H4 (cell line): ENCODE results near the gene SYTL3. TPM values are rescaled to one million over a fixed set of nuclear protein-coding genes. Genes with fewer than 3 reads are reported as not detected.
"Not testable (repeated sequence)": the region's sequence is repeated elsewhere in the genome, so short reads cannot be mapped to it uniquely, and the experiment has no call there.

Experiments used
- DNase-seq: peaks from one replicate; pipeline ENCODE4 v3.0.0-alpha.2; 2015; ENCODE audit warnings: low spot score
- total RNA-seq: library from RNA; depleted of rRNA; stranded (reverse); fragments of >200 nt; shearing (Covaris generic); gene quantifications from 2 replicates; pipeline ENCODE4 v1.2.3, GENCODE V29; 2014

Gene SYTL3
- total RNA-seq, 1 experiment from 2014 or later: 1.0 TPM

DNA sequence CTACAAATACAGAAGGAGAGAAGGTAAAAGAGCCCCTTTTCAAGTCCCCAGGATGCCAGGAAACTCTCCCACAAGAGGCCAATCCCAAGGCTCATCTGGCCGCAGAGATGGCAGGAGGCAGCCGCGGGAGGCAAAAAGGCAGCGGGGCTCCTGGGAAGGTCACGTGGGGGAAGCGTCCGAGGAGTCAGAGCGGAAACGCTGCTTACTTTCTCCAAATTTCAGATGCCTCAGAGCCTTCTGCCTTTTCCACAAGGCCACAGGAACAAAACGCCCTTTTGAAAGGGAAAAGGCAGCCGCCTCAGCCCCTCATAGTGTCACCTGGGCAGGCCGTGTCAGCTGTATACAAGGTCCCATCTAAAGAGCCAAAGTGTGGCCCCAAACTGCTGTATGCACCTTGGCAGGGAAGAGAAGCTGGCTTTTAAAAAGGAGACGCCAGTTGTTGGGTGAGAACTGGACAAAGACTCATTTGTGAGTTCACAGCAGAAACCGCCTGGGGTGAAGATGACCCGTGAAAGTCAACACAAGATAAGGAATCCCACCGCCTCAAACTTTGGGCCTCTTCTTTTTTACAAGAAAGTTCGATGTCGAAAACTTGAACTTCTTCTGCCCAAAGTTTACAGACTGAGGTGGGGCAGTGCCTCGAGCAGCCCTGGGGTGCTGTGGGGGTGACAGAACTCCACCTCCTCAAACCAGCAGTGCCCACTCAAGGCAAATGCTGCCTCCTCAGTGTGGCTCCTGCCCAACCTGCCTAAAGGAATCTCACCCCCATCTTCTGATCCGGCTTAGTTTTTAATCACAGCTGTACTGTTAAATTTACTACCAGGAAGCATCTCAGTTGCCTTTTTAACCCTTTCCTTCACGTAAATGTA is 124.0 kb downstream of the SYTL3 start:
- DNase-seq: no peak

DNA sequence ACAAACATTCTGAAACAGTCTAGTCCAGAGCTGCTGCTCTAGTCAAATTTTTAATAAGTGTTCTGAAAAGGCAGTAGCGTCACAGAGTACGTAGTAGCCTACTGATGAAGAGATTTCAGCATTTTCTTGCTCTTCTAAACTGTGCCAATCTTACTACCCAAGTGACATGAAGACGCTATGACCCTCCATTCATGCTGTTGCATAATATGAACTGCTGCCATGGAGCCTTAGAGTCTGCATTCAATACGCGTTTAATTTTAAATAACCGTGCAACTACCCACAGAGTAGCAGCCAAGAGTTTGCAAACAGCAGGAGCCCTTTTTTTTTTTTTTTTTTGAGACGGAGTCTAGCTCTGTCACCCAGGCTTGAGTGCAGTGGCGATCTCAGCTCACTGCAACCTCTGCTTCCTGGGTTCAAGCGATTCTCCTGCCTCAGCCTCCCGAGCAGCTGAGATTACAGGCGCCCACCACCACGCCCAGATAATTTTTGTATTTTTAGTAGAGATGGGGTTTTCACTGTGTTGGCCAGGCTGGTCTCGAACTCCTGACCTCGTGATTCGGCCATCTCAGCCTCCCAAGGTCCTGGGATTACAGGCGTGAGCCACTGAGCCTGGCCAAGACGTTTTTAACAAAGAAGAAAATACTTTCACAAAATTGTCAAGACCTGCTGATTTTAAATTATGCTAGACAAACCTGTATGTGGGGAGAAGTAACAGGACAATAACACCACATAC is 125.0 kb downstream of the SYTL3 start:
- no peak for DNase-seq

DNA sequence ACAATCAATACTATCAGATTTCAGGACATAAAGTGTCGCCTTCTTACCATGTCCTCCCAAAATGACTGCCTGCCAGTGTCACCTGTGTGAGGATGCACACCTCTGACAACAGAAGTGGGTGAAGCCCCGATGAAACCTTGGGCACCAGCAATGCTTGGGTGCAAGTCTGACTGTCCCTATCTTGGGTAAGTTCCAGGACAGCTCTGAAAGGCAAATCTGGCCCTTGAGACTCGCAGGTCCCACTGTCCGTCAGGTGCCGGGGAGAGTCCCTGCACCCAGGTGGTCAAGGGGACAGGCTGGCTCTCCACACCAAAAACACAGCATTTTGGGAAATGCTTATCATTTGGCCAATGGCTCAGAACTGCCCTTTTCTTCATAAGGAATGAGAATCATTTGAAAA is 126.0 kb downstream of the SYTL3 start:
- DNase-seq: no peak

DNA sequence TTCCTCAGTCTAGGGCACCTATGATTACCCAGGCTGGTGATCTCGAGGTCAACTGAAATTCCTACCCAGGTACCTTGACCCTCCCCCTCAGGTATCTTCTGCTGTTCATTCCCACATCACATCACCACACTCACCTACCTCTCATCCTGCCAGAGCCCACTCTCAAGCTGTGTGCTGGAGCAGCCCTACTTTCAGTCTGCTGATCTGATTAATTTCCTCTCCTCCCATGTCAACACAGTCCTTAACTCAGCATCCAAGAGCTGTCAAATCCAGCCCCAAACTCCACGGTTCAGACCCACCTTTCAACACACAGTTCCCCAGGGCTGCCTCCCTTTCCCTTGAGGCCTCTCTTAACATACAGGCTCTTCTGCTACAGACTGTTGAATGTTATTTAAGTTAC is 126.9 kb downstream of the SYTL3 start:
- DNase-seq: no peak

DNA sequence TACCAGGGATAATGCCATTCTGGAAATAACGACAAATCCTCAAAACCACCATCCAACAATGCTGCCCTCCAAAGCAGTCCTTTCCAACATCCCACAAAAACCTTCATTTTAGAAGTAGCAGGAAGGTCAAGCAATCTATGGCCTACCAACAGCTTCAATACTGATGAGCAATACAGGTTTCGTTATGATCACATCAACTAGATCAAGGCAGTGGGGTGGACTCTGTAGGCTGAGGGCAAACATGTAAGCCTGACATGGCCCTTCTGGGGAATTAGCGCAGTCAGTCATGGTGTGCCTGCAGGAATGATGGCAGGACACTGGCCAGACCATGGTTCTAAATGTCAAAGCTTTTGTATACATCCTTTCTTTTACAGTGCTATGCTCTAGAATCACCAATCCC is 127.7 kb downstream of the SYTL3 start:
- DNase-seq: no peak

DNA sequence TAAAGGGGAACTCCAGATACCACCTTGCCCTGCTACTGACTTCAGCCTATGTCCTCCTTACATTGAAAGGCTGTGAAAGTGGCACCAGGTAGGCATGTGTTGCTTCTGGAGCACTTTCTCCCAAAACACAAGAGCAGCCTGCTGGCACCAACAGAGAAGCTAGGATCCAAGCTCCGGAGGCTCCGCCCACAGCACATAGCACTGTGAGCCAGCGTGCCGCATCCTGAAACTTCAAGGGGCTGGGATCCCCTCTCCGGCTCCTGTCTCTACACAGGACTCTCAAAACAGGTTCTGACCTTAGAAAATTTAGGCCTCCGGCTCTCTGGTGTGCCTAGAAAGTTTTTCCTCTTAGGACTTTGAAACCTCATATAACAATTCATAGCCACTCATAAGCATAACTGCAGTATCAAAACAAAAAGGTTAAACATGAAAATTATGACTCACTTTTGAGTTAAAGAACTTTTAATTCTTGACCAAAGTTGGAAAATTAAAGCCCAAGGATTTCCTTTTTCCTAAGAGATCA is 128.2 kb downstream of the SYTL3 start:
- no peak for DNase-seq

DNA sequence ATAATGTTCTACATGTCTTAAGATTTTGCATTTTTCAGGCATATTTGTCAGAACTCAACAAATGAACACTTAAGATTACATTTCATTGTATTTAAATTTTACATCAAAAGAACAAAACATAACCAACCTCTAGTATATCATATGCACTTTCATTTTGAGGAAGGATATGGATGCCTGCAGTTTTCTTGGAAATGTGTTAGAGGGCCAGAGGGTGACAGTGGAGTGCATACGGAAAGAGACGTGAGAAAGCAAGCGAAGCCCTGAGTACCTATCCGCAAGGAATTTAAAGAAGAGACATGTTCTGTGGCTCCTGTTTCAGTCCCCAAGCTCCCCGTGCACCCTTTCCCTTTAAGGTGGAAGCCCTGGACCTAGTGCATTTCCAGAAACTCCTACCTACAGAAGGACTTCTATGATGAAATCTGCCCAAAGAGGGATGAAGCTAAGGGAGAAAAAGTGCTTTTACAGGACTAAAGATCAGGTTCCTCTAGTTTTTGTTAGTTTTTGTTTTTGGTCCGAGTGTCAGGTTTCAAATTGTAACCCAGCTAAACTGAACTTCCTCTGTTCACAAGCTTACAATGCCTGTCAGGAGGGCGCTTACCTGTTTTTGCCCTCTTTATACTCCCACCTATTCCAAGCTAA is 130.5 kb downstream of the SYTL3 start:
- no peak for DNase-seq

DNA sequence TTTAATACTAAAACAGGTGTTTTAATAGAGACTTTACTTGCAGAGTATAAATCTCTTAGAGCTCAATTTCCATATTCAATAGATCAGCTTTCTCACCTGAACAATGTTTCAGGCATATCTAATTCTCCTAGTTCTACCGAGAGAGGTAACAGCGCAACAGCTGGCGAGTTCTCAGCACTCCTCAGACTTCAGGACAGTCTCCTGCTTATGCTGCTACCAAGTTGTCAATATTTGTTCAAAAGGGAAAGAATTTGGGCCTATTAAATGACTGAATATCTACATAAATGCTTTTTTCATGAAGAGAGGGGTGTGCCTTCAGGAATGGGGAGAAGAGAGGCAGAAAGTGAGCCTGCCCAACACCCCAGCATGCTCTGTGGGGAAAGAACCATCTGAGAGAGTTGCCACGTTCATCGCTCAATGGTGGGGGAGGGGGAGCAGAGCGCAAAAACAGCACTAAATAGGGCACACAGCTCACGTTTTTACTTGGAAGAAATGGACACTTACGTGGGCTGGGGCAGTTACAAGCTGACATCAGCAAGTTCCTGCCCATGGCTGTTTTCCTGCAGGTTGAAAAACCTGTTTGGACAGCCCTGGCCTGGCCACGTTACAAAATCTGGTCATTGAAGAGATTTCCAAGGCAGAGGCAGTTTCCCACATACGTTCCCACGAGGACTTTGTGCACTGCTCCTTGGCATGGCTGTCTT is 131.3 kb downstream of the SYTL3 start:
- no peak for DNase-seq

DNA sequence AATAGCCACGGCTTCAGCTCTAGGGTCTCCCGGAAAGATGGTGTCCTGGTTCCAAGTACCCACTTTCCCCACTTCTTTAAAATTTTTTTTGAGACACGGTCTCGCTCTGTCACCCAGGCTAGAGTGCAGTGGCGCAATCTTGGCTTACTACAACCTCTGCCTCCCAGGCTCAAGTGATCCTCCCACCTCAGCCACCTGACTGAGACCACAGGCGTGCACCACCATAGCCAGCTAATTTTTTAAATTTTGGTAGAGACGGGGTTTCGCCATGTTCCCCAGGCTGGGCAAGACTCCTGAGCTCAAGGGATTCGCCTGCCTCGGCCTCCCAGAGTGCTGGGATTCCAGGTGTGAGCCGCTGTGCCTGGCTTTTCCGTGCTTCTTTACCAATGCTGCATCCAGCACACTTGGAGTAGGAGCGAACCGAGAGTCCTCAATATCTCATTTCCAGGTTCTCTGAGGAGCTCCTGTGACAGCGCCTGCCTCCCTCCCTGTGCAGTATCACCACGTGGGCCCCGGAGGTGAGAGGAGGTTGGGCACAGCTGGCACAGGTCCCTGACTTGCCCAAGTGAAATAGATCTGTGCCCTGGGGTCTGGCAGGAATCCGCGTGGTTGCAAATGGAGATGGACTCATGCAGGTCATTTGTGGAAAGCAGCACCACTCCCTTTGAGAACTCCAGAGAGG is 132.0 kb downstream of the SYTL3 start:
- no peak for DNase-seq

DNA sequence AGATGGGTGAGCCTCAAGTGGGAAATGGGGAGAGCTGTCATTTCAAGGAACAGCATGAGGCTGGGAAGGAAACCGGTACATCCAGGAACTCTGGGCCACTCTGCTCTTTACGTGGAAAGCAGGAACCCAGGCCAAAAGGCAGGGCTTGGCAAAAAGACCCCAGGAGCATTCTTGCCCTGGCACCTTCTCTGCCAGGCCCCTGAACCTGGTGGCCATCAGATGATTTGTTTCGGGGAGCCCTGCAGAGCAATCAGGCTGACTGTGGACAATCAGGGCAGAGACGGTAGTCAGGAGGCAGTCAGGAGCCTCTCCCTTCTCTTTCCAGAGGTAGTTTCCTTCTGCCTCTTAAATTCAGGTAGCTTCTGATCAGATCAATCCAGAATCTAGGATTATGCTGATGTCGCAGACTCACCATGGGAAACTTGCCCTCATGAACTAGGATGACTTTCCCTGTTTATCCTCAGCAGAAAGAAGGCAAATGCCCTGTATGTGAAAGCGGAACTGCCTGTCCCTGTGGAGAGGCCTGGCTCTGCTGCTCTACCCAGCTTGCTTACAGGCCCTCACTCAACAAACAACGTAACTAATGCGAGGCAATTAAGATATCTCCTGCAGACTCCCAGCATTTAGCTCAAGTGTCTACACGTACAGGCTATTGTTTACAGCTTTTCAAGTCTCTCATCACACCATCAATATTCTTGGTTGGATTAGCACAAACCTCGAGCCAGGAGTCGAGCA is 132.7 kb downstream of the SYTL3 start:
- DNase-seq: no peak

DNA sequence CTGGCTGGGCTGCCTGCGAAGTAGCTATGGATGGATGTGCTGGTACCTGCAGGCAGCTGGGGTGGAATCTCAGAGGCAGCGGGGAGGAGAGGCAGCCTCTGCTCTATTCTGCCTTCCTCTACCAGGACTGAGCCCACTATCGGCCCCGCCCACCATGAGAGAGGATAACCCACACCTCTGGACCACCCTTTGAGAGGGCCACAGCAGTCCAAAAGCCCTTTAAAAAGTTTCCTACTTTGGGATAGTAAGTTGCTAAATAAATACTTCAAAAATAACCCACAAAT is 133.3 kb downstream of the SYTL3 start:
- DNase-seq: no peak

DNA sequence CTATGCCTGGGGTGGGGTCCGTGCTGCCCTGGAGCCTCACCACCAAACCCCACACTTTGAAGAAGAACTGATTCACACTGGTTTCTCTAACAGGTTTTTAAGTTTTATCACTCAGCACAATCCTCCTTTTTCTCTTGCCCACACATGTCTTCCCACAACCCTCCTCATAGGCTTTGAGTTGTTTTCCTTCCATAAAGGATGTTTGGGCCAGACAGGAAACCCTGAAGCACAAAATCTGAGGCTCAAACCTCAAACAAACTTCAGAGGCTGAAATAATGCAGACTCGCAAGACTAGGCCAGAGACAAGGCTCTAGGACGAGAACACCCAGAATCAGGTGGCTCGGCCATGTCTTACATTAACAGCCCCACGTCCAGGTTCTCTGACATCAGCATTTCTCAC is 134.0 kb downstream of the SYTL3 start:
- DNase-seq: no peak

DNA sequence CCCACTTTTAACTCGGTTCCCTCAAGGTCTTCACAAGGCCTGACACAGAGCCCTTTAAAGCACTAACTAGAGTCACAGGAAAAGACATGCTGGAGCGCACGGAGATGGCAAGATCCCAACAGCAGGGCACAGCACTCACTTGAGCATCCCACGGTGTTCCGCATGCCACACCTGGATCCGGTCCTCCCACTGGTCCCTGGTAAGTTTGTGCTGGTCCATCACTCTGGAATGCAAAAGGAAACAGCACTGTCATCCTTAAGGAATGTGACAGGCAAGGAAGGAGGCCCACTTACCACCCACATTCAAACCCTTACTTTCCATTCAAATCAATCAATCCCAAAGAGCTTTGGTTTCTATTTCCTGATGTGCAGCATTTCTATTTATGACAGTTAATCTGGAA is 134.7 kb downstream of the SYTL3 start:
- DNase-seq: no peak

DNA sequence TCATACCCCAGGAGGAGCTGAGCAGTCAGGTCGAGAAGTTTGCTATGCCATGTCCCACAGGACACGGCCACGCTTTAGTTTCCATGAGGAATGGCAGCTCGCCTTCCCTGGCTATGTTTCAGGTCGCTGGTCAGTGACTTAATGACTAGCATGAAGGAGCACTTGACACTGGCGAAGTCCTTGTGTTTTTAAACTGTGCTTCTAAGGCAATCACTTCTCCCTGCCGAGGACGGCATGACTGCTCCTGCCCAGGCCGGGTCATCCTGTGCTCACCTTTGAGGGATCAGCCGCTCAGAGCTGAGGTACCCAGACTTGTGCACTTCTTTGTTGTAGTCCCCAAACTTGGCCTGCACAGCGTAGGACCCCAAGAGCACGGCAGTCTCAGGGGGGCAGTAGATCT is 135.2 kb downstream of the SYTL3 start:
- no peak for DNase-seq

DNA sequence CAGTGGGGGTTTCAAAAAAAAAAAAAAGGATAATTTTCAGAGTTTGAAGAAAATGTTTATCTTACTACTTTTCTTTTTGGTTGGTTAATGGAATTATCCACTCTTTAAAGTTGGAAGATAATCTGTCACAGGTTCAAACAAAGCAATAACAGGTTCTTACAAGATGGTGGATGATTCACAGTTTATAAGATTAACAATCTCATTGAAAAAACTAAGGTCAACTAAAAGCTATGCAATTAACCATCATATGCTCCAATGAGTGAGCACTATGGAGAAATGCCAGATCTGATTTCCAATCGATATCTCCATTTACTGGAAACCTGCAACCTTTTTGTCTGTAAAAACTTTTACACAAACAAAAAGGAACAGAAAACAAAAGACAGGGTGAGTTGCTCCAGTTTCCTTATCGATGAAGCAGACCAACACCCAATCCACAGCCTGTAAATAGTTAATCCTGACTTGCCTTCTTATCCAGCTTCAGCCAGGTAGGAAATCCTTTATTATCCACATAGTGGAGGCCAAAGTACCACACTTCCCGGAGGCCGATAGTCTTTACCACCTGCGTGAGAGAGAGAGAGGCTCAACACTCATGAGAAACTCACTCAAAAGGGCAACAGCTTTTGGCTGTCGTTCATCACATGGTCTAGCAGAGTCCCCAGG is 136.9 kb downstream of the SYTL3 start:
- no peak for DNase-seq

DNA sequence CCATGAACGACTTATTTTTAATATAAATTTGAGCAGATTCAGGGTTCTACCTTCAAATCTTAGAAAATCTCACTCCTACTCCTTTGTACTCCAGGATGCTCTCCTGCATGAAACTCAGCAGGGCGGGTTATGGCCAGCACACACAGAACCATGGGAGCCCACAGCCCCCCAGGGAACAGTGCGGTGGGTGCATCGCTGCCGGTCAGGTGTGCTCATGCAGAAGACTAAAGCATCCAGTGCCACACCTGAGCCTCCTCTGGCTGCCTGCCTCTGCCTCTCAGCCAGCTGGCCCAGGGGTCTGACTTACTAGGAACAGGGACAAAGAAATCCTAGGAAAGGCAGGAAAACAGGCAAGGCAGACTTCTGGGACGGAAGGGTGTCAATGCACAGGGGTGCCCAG is 137.5 kb downstream of the SYTL3 start:
- no peak for DNase-seq

DNA sequence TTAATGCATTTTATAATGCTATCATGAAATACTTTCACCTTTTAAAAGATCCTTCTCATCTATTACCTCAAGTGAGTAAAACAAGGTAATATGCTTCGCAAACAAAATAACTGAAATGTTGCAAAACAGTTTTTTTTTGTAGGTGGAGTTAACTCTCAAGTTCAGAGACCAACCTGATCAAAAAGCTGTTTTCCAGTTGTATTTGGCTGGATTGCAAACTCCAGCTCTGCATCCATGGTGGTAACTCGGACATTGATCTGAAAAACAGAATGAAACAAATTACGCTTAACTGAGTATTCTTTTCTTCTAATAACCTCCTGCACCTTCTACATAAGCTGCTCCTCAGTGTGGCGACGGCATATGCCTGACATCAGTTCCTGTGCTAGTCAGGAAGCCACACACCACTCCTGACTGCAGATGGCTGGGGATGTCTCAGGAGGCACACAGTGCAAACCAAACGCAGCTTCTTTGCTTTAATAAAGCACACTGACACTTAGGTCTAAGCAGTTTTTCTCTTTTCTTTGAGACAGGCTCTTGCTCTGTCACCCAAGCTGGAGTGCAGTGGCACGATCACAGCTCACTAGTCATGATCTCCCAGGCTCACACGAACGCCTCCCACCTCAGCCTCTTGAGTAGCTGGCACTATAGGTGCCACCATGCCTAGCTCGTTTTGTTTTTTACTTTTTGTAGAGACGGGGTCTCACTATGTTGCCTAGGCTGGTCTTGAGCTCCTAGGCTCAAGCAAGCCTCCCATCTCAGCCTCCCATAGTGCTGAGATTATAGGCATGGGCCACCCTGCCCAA is 139.5 kb downstream of the SYTL3 start:
- DNase-seq: no peak

DNA sequence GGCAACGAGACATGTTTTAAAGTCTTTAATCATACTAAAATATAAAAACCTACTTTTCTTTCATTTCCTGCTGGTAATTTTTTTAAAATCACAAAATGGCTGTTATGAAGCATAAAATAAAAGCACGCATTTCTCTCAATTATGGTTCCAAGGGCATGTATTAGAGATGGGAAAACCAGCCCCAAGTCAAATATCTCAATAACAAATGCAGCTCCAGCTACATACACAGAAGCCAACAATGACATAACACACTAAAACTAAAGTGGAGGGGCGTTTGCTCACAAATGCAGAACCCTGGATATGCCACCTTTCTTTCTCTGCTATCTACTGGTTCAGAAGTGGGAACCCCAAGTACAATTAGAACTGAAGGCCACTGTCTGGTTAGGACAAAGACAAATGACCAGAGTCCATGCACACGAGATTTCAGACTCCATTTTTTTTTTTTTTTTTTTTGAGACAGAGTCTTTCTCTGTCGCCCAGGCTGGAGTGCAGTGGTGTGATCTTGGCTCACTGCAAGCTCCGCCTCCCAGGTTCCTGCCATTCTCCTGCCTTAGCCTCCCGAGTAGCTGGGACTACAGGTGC is 141.5 kb downstream of the SYTL3 start:
- no peak for DNase-seq

DNA sequence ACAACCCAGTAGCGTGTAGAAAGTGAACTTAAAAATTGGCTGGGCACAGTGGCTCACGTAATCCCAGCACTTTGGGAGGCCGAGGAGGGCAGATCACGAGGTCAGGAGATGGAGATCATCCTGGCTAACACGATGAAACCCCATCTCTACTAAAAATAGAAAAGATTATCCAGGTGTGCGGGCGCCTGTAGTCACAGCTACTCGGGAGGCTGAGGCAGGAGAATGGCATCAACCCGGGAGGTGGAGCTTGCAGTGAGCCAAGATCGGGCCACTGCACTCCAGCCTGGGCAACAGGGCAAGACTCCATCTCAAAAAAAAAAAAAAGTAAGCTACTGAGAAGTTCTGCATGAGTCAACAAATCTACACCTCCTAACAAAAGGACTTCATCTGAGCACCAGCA is 142.7 kb downstream of the SYTL3 start:
- DNase-seq: not testable (repeated sequence)
